Measurements from ENCODE around the gene METTL27.
"Not testable (repeated sequence)": the region's sequence is repeated elsewhere in the genome, so short reads cannot be mapped to it uniquely, and the experiment has no call there.

Gene METTL27

DNA sequence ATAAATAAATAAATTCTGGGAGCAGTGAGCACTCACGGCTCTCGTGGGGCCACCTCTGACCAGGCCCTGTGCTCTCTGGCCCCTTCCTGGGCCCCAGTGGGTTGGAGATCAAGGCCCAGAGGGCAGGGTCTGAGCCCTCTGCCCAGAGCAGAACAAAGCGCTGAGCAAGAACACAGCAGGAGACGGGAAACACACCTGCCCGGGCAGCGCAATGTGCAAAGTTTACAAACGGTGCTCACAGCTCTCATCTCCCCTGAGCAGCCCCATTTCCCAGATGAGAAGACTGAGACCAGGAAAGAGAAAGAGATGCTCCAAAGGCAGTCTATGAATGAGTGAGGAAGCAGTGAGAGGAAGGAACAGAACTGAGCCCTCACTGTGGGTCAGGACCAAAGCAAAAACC is 3.0 kb downstream of the METTL27 start:
- DNase-seq (ENCODE audit: low spot score), result no peak

GRCh38 chr7:73838642-73839041 is 3.7 kb downstream of the METTL27 start:
- DNase-seq (ENCODE audit: low spot score), result no peak

GRCh38 chr7:73837167-73837566 is 5.1 kb downstream of the METTL27 start:
- not testable (repeated sequence) for DNase-seq (ENCODE audit: low spot score)

DNA sequence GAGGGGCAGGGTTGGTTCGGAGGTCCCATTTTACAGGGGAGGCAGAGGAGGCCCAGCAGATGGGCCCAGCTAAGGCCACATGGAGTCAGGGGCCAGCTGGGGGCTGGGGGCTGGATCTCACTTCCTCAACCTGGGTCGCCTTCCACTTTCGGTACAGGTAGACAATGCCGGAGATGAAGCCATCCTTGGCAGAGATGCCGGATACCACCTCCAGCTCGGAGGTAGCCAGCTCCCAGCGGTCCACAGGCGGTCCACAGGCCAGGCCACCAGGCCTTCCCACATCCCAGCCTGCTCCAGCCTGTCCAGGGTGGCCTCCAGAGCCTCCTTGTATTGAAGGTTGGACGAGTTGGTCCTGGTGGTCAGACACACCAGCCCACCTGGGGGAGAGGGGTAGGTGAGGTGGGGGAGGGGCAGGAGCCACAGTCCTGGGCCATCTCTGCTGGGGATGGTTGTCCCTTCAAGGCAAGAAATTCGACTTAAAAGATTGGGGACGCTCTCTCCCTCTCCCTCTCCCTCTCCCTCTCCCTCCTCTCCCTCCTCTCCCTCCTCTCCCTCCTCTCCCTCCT is 7.6 kb downstream of the METTL27 start:
- no peak for DNase-seq (ENCODE audit: low spot score)

DNA sequence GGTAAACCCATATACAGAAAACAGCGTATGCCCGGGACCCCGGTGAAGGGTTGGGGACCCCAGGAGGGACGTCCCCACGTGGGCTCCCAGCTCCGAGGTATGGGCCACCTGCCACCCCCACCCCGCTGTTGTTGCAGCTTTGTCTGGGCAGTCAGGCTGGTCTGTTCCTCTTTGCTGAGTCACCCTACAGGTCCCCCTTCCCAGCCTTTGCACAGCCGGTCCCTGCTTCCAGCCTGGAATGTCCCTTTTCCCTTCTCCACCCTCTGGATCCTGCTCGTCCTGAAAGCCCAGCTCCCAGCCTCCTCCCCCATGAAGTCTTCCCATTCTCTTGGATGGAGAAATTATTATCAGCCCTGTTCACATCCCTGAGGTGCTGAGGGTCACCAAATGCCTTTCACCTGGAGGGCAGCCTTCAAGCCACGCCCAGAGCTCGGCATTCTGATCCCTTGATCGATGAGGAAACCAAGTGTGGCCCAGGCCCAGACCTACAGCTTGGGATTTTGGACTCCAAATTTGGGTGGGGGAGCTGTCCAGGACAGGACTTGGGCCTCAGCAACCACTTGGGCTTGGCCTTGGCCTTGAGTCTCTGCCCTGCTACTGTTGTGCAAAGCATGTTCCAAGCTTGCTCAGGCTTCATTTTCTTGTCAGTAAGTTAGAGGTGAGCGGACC is 8.9 kb downstream of the METTL27 start:
- no peak for DNase-seq (ENCODE audit: low spot score)

GRCh38 chr7:73832806-73833205 is 9.5 kb downstream of the METTL27 start:
- no peak for DNase-seq (ENCODE audit: low spot score)

DNA sequence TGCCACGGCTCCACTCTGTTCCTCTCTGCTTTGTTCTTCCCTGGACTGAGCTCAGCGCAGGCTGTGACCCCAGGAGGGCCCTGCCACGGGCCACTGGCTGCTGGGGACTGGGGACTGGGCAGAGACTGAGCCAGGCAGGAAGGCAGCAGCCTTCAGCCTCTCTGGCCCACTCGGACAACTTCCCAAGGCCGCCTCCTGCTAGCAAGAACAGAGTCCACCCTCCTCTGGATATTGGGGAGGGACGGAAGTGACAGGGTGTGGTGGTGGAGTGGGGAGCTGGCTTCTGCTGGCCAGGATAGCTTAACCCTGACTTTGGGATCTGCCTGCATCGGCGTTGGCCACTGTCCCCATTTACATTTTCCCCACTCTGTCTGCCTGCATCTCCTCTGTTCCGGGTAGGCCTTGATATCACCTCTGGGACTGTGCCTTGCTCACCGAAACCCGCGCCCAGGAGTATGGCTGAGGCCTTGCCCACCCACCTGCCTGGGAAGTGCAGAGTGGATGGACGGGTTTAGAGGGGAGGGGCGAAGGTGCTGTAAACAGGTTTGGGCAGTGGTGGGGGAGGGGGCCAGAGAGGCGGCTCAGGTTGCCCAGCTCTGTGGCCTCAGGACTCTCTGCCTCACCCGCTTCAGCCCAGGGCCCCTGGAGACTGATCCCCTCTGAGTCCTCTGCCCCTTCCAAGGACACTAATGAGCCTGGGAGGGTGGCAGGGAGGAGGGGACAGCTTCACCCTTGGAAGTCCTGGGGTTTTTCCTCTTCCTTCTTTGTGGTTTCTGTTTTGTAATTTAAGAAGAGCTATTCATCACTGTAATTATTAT is 10.3 kb downstream of the METTL27 start:
- no peak for DNase-seq (ENCODE audit: low spot score)

GRCh38 chr7:73831584-73831833 is 10.8 kb downstream of the METTL27 start:
- no peak for DNase-seq (ENCODE audit: low spot score)

DNA sequence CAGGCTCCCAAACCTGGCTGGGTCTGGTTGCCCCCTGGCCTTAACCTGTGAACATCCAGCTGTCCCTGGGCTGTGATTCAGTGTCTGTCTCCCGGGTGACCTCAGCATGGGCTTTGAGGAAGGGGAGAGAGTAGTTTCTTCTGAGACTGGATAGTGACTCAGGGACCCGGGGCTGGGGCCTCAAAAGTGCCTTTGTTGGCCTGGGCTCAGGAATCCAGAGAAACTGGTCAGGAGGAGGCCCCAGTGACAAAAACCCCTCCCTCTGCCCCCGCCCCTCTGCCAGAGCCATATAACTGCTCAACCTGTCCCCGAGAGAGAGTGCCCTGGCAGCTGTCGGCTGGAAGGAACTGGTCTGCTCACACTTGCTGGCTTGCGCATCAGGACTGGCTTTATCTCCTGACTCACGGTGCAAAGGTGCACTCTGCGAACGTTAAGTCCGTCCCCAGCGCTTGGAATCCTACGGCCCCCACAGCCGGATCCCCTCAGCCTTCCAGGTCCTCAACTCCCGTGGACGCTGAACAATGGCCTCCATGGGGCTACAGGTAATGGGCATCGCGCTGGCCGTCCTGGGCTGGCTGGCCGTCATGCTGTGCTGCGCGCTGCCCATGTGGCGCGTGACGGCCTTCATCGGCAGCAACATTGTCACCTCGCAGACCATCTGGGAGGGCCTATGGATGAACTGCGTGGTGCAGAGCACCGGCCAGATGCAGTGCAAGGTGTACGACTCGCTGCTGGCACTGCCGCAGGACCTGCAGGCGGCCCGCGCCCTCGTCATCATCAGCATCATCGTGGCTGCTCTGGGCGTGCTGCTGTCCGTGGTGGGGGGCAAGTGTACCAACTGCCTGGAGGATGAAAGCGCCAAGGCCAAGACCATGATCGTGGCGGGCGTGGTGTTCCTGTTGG is 11.4 kb downstream of the METTL27 start, which contains the start of gene CLDN4:
Gene CLDN4, plus strand, starts transcription at position 316 of the 903 bp plus-strand sequence. Its CDS starts 206 bp downstream, at position 522.
- no peak for DNase-seq (ENCODE audit: low spot score)

DNA sequence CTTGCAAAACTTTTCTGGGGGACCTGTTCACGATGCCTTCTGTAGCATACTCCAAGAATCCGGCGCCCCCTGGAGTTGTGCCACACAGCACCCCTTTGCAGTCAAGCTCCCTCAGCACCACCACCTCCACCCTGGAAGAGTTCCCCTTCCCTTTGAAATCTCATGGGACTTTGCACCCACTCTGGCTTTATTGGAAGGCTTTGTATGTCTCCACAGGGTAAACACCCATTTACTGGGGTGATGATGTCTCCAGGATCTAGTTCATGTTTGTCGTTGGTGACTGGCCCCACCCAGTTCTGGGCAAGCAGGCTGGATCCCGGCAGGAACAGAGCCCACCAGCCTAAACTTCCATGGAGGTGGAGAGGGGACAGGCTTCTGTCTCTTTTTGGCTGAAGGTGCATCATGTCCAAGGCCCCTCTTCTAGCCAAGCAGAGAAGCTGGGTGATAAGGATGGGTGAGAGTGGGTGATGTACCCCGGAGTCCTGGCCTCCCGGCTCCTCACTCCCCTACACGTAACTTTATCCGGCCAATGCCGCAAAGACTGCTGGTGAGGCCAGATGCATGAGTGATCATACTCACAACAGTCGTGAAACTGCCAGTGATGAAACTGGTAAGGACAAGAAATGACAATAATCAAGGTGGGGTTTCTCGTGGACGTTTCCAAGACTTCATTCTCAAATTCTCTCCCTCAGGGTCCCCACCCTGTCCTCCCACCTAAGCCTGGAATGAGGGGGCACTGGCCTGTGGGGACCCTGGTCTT is 12.2 kb downstream of the METTL27 start:
- DNase-seq (ENCODE audit: low spot score), result no peak

DNA sequence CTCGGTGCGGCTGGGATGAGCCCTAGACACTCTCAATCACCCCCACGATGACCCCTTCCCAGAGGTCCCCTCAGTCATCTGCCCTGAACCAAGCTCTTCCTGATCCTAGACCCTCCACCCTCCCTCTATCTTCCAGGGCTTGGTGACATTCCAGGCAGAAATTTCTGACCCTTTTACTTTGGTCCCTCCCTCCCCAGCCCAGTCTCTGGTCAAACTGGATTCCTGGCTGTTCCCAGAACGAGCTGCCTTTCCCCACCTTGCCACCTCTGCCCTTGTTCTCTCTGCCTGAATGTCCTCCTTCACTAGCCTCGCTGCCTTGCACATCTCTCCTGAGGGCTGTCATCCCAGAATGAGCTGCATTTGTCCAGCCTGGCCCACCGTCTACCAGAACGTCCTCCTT is 12.8 kb downstream of the METTL27 start:
- DNase-seq (ENCODE audit: low spot score), result no peak

- no peak for DNase-seq (ENCODE audit: low spot score)
Measured at GRCh38 chr7:73828972-73829371, 13.3 kb downstream of the METTL27 start.

DNA sequence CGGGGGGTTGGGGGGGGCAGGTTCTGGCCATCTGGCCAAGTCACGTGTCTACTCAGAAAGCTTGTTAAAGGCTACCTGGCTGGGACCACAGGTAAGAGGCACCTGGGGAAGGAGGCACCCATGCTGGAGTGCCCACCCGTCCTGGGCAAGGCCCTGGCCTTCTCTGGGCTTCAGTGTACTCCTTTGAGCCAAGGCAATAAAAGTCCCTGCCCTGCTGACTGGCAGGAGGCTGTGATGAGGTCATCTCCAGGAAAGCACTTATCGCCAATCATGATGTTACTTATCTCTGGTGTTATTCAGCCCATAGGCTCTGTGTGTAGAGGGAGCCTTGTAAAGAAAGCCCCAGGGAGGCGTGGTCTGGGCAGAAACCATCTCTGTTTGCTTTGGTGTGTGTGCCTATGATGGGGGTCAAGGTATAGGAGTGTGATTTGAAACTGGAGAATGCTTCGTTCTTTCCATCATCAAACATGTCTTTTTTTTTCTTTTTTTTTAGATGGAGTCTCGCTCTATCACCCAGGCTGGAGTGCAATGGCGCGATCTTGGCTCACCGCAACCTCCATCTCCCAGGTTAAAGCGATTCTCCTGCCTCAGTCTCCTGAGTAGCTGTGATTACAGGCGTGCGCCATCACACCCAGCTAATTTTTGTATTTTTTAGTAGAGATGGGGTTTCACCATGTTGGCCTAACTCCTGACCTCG is 14.1 kb downstream of the METTL27 start:
- DNase-seq (ENCODE audit: low spot score), result peak; percentile 19

- peak; percentile 15 for DNase-seq (ENCODE audit: low spot score)
Measured at GRCh38 chr7:73827567-73828106, 14.7 kb downstream of the METTL27 start.

DNA sequence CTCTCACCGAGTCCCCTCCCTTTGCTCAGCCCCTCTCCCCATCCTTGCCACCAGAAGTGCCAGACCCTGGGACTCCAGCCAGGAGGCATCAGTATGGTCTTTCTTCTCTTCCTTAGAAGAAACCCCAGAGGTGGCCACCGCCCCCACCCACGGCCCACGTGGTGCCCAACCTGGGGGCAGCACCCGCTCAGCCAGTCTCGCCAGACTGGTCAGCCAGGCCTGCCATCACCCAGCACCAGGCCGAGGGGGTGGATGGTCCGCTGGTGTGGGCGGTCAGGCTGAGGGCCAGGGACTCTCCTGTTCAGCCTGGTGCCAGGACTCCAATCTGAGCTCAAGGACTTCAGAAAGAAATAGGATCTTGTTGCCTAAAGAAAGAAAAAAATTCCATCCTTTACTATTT is 17.3 kb downstream of the METTL27 start:
- DNase-seq (ENCODE audit: low spot score), result no peak

- no peak for DNase-seq (ENCODE audit: low spot score)
Measured at GRCh38 chr7:73823873-73824592, 18.3 kb downstream of the METTL27 start.

- DNase-seq (ENCODE audit: low spot score), result no peak
Measured at GRCh38 chr7:73823257-73823656, 19.1 kb downstream of the METTL27 start.

GRCh38 chr7:73822319-73823173 is 19.8 kb downstream of the METTL27 start:
- DNase-seq (ENCODE audit: low spot score), result no peak

All from CD4-positive, alpha-beta T cell treated with Interleukin-6 at 100 ng/mL for 8 hours (primary cell).